Activated CD8-positive, alpha-beta T cell treated with anti-CD3 and anti-CD28 coated beads for 36 hours (primary cell): ENCODE results near the gene CCDC51. TPM values are rescaled to one million over a fixed set of nuclear protein-coding genes. Genes with fewer than 3 reads are reported as not detected.
"Not testable (repeated sequence)": the region's sequence is repeated elsewhere in the genome, so short reads cannot be mapped to it uniquely, and the experiment has no call there.

Source experiments
- ATAC-seq: fragments of 200-7000 bp; cut with Tn5 transposase; one replicate; pipeline ENCODE4 v1.10.0; 2021; ENCODE audit warnings: mild to moderate bottlenecking, moderate library complexity
- CTCF ChIA-PET: fragments of 350-600 bp; sonication (Branson Sonifier 250); formaldehyde crosslinking; loops from one replicate; lab custom pipeline; 2021; ENCODE audit warnings: antibody characterized with exemption; lab: Charles Lee
- POLR2A ChIA-PET: fragments of 350-600 bp; sonication (Branson Sonifier 250); formaldehyde crosslinking; loops from one replicate; lab custom pipeline; 2021; ENCODE audit warnings: antibody characterized with exemption; lab: Charles Lee
- DNase-seq: peaks from one replicate; pipeline ENCODE4 v3.0.0-alpha.2; 2020
- H3K27ac Mint-ChIP-seq: one replicate; pipeline ENCODE4 v1.8.0; 2021; ENCODE audit warnings: mild to moderate bottlenecking, mixed read lengths
- H3K27me3 Mint-ChIP-seq: one replicate; pipeline ENCODE4 v1.8.0; 2021; ENCODE audit warnings: mixed read lengths
- H3K36me3 Mint-ChIP-seq: one replicate; pipeline ENCODE4 v1.8.0; 2021; ENCODE audit warnings: low read depth, mixed read lengths
- H3K4me1 Mint-ChIP-seq: one replicate; pipeline ENCODE4 v1.8.0; 2021; ENCODE audit warnings: low read depth, mixed read lengths
- H3K4me3 Mint-ChIP-seq: one replicate; pipeline ENCODE4 v1.8.0; 2021; ENCODE audit warnings: mild to moderate bottlenecking, moderate library complexity, mixed read lengths
- H3K9me3 Mint-ChIP-seq: one replicate; pipeline ENCODE4 v1.8.0; 2021; ENCODE audit warnings: mixed read lengths
- intact Hi-C: fragments of 100-400 bp; cut with micrococcal nuclease; formaldehyde crosslinking; loops from one replicate; pipeline ENCODE4 v1.10.0; 2022
- total RNA-seq, 2 experiments: library from RNA; stranded (reverse); gene quantifications; one replicate each; pipeline ENCODE4 v1.2.3, GENCODE V29; 2021
- TF ChIP-seq, protein P1 (sequence below): fragments of 200-600 bp; IDR thresholded peaks from one replicate; pipeline ENCODE4 v1.8.0; 2022; ENCODE audit warnings: antibody characterized with exemption, mild to moderate bottlenecking

The CCDC51 gene
- total RNA-seq, 2 experiments from 2014 or later = 25.3 to 28.3 TPM

- ATAC-seq (no peak), DNase-seq (no peak)
- intact Hi-C loops = no loop called here
- H3K27ac Mint-ChIP-seq = peak overlapping the region; percentile 98
- ChIA-PET POLR2A (interaction anchor here (1.0 to 2.9 kb wide), 2 partner anchors 11 to 37 kb away, joined by 3 to 18 read pairs; a partner anchor contains a TSS), CTCF (interaction anchor here (1.5 to 1.8 kb wide), 2 partner anchors 29 to 42 kb away, joined by 4 to 5 read pairs; no protein-coding TSS in a partner anchor)
- H3K4me3 Mint-ChIP-seq = peak overlapping the region; percentile 68
- no peaks in the 10 kb centered on the region for H3K27me3 Mint-ChIP-seq
- no peaks in the 10 kb centered on the region for H3K9me3 Mint-ChIP-seq
- H3K4me1 Mint-ChIP-seq = peaks cover 42% of the 10 kb centered on the region
- TF ChIP-seq, protein P1, sequence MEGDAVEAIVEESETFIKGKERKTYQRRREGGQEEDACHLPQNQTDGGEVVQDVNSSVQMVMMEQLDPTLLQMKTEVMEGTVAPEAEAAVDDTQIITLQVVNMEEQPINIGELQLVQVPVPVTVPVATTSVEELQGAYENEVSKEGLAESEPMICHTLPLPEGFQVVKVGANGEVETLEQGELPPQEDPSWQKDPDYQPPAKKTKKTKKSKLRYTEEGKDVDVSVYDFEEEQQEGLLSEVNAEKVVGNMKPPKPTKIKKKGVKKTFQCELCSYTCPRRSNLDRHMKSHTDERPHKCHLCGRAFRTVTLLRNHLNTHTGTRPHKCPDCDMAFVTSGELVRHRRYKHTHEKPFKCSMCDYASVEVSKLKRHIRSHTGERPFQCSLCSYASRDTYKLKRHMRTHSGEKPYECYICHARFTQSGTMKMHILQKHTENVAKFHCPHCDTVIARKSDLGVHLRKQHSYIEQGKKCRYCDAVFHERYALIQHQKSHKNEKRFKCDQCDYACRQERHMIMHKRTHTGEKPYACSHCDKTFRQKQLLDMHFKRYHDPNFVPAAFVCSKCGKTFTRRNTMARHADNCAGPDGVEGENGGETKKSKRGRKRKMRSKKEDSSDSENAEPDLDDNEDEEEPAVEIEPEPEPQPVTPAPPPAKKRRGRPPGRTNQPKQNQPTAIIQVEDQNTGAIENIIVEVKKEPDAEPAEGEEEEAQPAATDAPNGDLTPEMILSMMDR = no peak
- H3K36me3 Mint-ChIP-seq = peaks cover 3% of the 10 kb centered on the region
Observed at GRCh38 chr3:48477959-48478520, 38.1 kb upstream of the CCDC51 start.

GRCh38 chr3:48476426-48477053, 36.6 kb upstream of the CCDC51 start:
- ChIA-PET CTCF (interaction anchor here (1.0 to 1.5 kb wide), 4 partner anchors 31 to 81 kb away, joined by 3 to 5 read pairs (median 3); no protein-coding TSS in a partner anchor), POLR2A (interaction anchor here (1.0 to 2.9 kb wide), 4 partner anchors 9 to 40 kb away, joined by 3 to 18 read pairs (median 4); a partner anchor contains a TSS)
- intact Hi-C loops = no loop called here
- Mint-ChIP-seq H3K9me3 (no peaks in the 10 kb centered on the region), H3K27ac (peak overlapping the region; percentile 34), H3K27me3 (no peaks in the 10 kb centered on the region), H3K4me1 (peaks cover 42% of the 10 kb centered on the region), H3K36me3 (peaks cover 3% of the 10 kb centered on the region), H3K4me3 (no peak overlapping the region)
- TF ChIP-seq, protein P1 = no peak
- DNase-seq = no peak
- ATAC-seq = no peak

GRCh38 chr3:48475188-48475587, 35.3 kb upstream of the CCDC51 start:
- ATAC-seq (no peak), DNase-seq (no peak)
- peak overlapping the region; percentile 71 for H3K27ac Mint-ChIP-seq
- POLR2A ChIA-PET = interaction anchor here (1.0 to 3.6 kb wide), 2 partner anchors 8 to 29 kb away, joined by 4 to 11 read pairs; partner anchors contain the start of gene SHISA5
- H3K9me3 Mint-ChIP-seq = no peaks in the 10 kb centered on the region
- peaks cover 50% of the 10 kb centered on the region for H3K4me1 Mint-ChIP-seq
- CTCF ChIA-PET = interaction anchor here (2.7 kb wide), 1 partner anchor 32 kb away, joined by 8 read pairs; no protein-coding TSS in a partner anchor
- TF ChIP-seq, protein P1 = no peak
- H3K27me3 Mint-ChIP-seq = no peaks in the 10 kb centered on the region
- intact Hi-C loops = no loop called here
- H3K36me3 Mint-ChIP-seq = peaks cover 7% of the 10 kb centered on the region
- no peak overlapping the region for H3K4me3 Mint-ChIP-seq

- intact Hi-C loops = loop anchor here (5.0 kb wide), 2 partner anchors 33 to 73 kb away; no protein-coding TSS in a partner anchor
- Mint-ChIP-seq H3K27me3 (no peaks in the 10 kb centered on the region), H3K4me3 (no peak overlapping the region), H3K4me1 (peaks cover 52% of the 10 kb centered on the region), H3K9me3 (no peaks in the 10 kb centered on the region), H3K27ac (peak overlapping the region; percentile 71), H3K36me3 (peaks cover 10% of the 10 kb centered on the region)
- CTCF ChIA-PET = interaction anchor here (2.7 kb wide), 1 partner anchor 32 kb away, joined by 8 read pairs; no protein-coding TSS in a partner anchor
- POLR2A ChIA-PET = interaction anchor here (3.6 kb wide), 1 partner anchor 30 kb away, joined by 11 read pairs; the partner anchor contains the start of gene SHISA5
- TF ChIP-seq, protein P1 = no peak
- ATAC-seq (no peak), DNase-seq (no peak)
Observed at GRCh38 chr3:48474619-48475018, 34.7 kb upstream of the CCDC51 start.

GRCh38 chr3:48474031-48474430, 34.1 kb upstream of the CCDC51 start:
- CTCF ChIA-PET = interaction anchor here (0.6 to 4.9 kb wide), 15 partner anchors 11 to 286 kb away, joined by 3 to 35 read pairs (median 4); partner anchors contain the start of genes CDC25A, PFKFB4 and SLC26A6
- H3K9me3 Mint-ChIP-seq, H3K27me3 Mint-ChIP-seq, H3K4me3 Mint-ChIP-seq, ATAC-seq, DNase-seq: not testable (repeated sequence)
- H3K36me3 Mint-ChIP-seq = peaks cover 16% of the 10 kb centered on the region
- intact Hi-C loops = loop anchor here (5.0 kb wide), 2 partner anchors 33 to 73 kb away; no protein-coding TSS in a partner anchor
- POLR2A ChIA-PET = interaction anchor here (1.1 to 3.6 kb wide), 6 partner anchors 9 to 85 kb away, joined by 4 to 12 read pairs (median 8); partner anchors contain the start of genes CCDC51, PFKFB4, SHISA5 and TMA7
- peaks cover 53% of the 10 kb centered on the region for H3K4me1 Mint-ChIP-seq
- H3K27ac Mint-ChIP-seq = peak overlapping the region; percentile 49
